Measurements from ENCODE around the gene HS3ST4.

GRCh38 chr16:26149364-26150190 lies 457.8 kb downstream of the HS3ST4 start:
- TF ChIP-seq EZH2 (IDR thresholded peaks at IDR 0.05; ENCODE audit: insufficient read depth, poor library complexity, severe bottlenecking) (no peak), EZH2phosphoT487 (IDR thresholded peaks at IDR 0.05; ENCODE audit: insufficient read depth, low read depth) (no peak)
